ENCODE results near the gene HLA-C.

The HLA-C gene

GRCh38 chr6:31271641-31272357, at the start of gene HLA-C:
HLA-C (minus strand) TSS chr6:31272092; CDS start chr6:31272071, 21 bp downstream.
- no peak for TF ChIP-seq CTCF (IDR thresholded peaks at IDR 0.05)

- TF ChIP-seq CTCF (IDR thresholded peaks at IDR 0.05) = no peak
Observed at GRCh38 chr6:31321005-31321707, 49.3 kb upstream of the HLA-C start.

GRCh38 chr6:31317036-31317435, 45.1 kb upstream of the HLA-C start:
- no peak for TF ChIP-seq CTCF (IDR thresholded peaks at IDR 0.05)

- TF ChIP-seq CTCF (IDR thresholded peaks at IDR 0.05) = no peak
Observed at GRCh38 chr6:31309641-31310040, 37.7 kb upstream of the HLA-C start.

GRCh38 chr6:31308845-31309175, 36.9 kb upstream of the HLA-C start:
- no peak for TF ChIP-seq CTCF (IDR thresholded peaks at IDR 0.05)

GRCh38 chr6:31308050-31308844, 36.4 kb upstream of the HLA-C start:
- TF ChIP-seq CTCF (IDR thresholded peaks at IDR 0.05) = no peak

GRCh38 chr6:31307669-31308049, 35.8 kb upstream of the HLA-C start:
- TF ChIP-seq CTCF (IDR thresholded peaks at IDR 0.05) = no peak
